ENCODE results near the gene CFH. TPM values are rescaled to one million over a fixed set of nuclear protein-coding genes. Genes with fewer than 3 reads are reported as not detected.

The CFH gene
- total and polyA plus RNA-seq, 10 of the 15 experiments (the other 5 are each of a cell fraction or from before 2014, with no cell fraction given), result 0.46 TPM; not detected in 9

GRCh38 chr1:196661345-196661744 lies 9.5 kb downstream of the CFH start:
- ChIA-PET RAD21 (ENCODE audit: unreplicated experiment) (interaction anchor here (1.5 to 4.5 kb wide), 2 partner anchors 513 to 516 kb away, joined by 3 to 34 read pairs; no protein-coding TSS in a partner anchor), SMC1A (ENCODE audit: uncharacterized antibody, unreplicated experiment) (interaction anchor here (0.9 to 1.2 kb wide), 6 partner anchors 9 to 513 kb away, joined by 3 to 7 read pairs (median 3); no protein-coding TSS in a partner anchor), POLR2A (no interaction called here), CTCF (interaction anchor here (1.3 to 2.1 kb wide), 3 partner anchors 306 to 513 kb away, joined by 3 to 28 read pairs (median 4); no protein-coding TSS in a partner anchor)
- DNase-seq (ENCODE audit: low read depth, low spot score) (no peak), FAIRE-seq (no peak), ATAC-seq (peak; percentile 20; the same call in 1 of the 3 replicates)
- H4K20me1 ChIP-seq (ENCODE audit: control insufficient read depth, insufficient read depth), result no peaks in the 10 kb centered on the region
- WGBS (ENCODE audit: insufficient coverage, insufficient replicate concordance, low lambda C conversion rate, missing lambda C conversion rate), result 0% methylated on average over 1 of the region's 1 CpG
- H3K27me3 ChIP-seq (replicated peaks in 1 of 2; ENCODE audit: control insufficient read depth in 2 of 2, insufficient read depth in 2 of 2, low read length in 1 of 2), result no peaks in the 10 kb centered on the region; a peak in 1 of 4 replicates
- no TSS peak for BruUV-seq (replicated peaks)
- H3K9me3 ChIP-seq (replicated peaks; ENCODE audit: control insufficient read depth, insufficient read depth, low read length), result no peaks in the 10 kb centered on the region
- no peak overlapping the region for H3K4me3 ChIP-seq
- no peak overlapping the region for H3K9ac ChIP-seq (ENCODE audit: control insufficient read depth, insufficient read depth, low read length)
- intact Hi-C loops (cut with micrococcal nuclease; ENCODE audit: unreplicated experiment), result loop anchor here (1.0 to 10.0 kb wide), 3 partner anchors 307 to 513 kb away; no protein-coding TSS in a partner anchor
- H3K79me2 ChIP-seq (ENCODE audit: control insufficient read depth, insufficient read depth, low read length), result no peaks in the 10 kb centered on the region
- no peak overlapping the region for H2AFZ ChIP-seq (ENCODE audit: control insufficient read depth, low read depth, low read length)
- no peaks in the 10 kb centered on the region for H3K36me3 ChIP-seq (ENCODE audit: control insufficient read depth in 2 of 2, insufficient read depth in 2 of 2, low read length in 1 of 2)
- H3K27ac ChIP-seq (ENCODE audit: control insufficient read depth, insufficient read depth), result no peak overlapping the region
- H3K4me2 ChIP-seq (ENCODE audit: control insufficient read depth, insufficient read depth), result no peak overlapping the region
- in situ Hi-C loops (cut with MboI), result loop anchor here (25.0 kb wide), 1 partner anchor 349 kb away; no protein-coding TSS in a partner anchor
- no peaks in the 10 kb centered on the region for H3K4me1 ChIP-seq (ENCODE audit: control insufficient read depth, insufficient read depth, low read length)
- TF ChIP-seq CTCF (IDR thresholded peaks at IDR 0.05 in 2 of 3, conservative IDR thresholded peaks at IDR 0.05 in 1 of 3; ENCODE audit: control insufficient read depth in 2 of 3, extremely low read depth in 1 of 3, insufficient read depth in 1 of 3, low read depth in 3 of 3, low read length in 3 of 3) (peak in 1 of 3 experiments; percentile 1; a peak in 1 of 6 replicates), CHD4 (IDR thresholded peaks at IDR 0.05) (no peak), TARDBP (IDR thresholded peaks at IDR 0.05; ENCODE audit: borderline replicate concordance) (no peak), POLR2AphosphoS2 (IDR thresholded peaks at IDR 0.05; ENCODE audit: low read depth, low read length) (no peak), ATF2 (IDR thresholded peaks at IDR 0.05; ENCODE audit: low read length) (no peak), PRDM15 (CRISPR knock-in tag; IDR thresholded peaks at IDR 0.05) (no peak), TAF1 (IDR thresholded peaks at IDR 0.05; ENCODE audit: borderline replicate concordance, low read depth, low read length) (no peak), POU2F2 (IDR thresholded peaks at IDR 0.05; ENCODE audit: borderline replicate concordance, low read depth, low read length) (no peak)

Measured in GM12878 (cell line).